Activated gamma-delta T cell treated with anti-CD3 and anti-CD28 coated beads, Interleukin-2, amount 50 U/mL, for 16 hours (primary cell): ENCODE results near the gene MT1M.
A peak's percentile ranks its signal among the peaks of the same experiment; 100 is the strongest.
"Not testable (repeated sequence)": the region's sequence is repeated elsewhere in the genome, so short reads cannot be mapped to it uniquely, and the experiment has no call there.

ENCODE experiments used
- DNase-seq: peaks from one replicate; pipeline ENCODE4 v3.0.0-alpha.2; 2020; ENCODE audit warnings: low read depth

MT1M gene

GRCh38 chr16:56649271-56649670 lies 16.8 kb downstream of the MT1M start:
- no peak for DNase-seq

- DNase-seq, result no peak
Observed at GRCh38 chr16:56649820-56650219, 17.4 kb downstream of the MT1M start.

- DNase-seq, result no peak
Observed at GRCh38 chr16:56651586-56651985, 19.1 kb downstream of the MT1M start, which contains the start of gene MT1B. MT1B (plus strand) TSS chr16:56651886; CDS start chr16:56651954, 68 bp downstream.

GRCh38 chr16:56652600-56652999 lies 20.1 kb downstream of the MT1M start:
- no peak for DNase-seq

- no peak for DNase-seq
Observed at GRCh38 chr16:56653218-56653617, 20.8 kb downstream of the MT1M start.

GRCh38 chr16:56657555-56658326 lies 25.3 kb downstream of the MT1M start, which contains the start of gene MT1F:
MT1F (plus strand) TSS chr16:56657959; CDS start chr16:56658059, 100 bp downstream.
- peak; percentile 43 for DNase-seq

- no peak for DNase-seq
Observed at GRCh38 chr16:56658327-56658875, 25.9 kb downstream of the MT1M start.

GRCh38 chr16:56662357-56663354 lies 30.2 kb downstream of the MT1M start:
- DNase-seq, result no peak

- DNase-seq, result no peak
Observed at GRCh38 chr16:56664506-56664905, 32.0 kb downstream of the MT1M start.

GRCh38 chr16:56665286-56666261 lies 33.1 kb downstream of the MT1M start:
- DNase-seq, result not testable (repeated sequence)

- no peak for DNase-seq
Observed at GRCh38 chr16:56667581-56668571, 35.4 kb downstream of the MT1M start, which contains the start of gene MT1G. MT1G (minus strand) TSS chr16:56668065; CDS start chr16:56667993, 72 bp downstream.

GRCh38 chr16:56669005-56669839 lies 36.8 kb downstream of the MT1M start, which contains the start of gene MT1H:
MT1H (plus strand) TSS chr16:56669814; CDS start chr16:56669885, 71 bp downstream.
- no peak for DNase-seq

GRCh38 chr16:56669840-56670619 lies 37.6 kb downstream of the MT1M start:
- no peak for DNase-seq

GRCh38 chr16:56670620-56670934 lies 38.1 kb downstream of the MT1M start:
- no peak for DNase-seq

GRCh38 chr16:56671691-56672090 lies 39.2 kb downstream of the MT1M start:
- DNase-seq, result not testable (repeated sequence)

- DNase-seq, result not testable (repeated sequence)
Observed at GRCh38 chr16:56672171-56672570, 39.7 kb downstream of the MT1M start.

GRCh38 chr16:56672761-56673536 lies 40.5 kb downstream of the MT1M start:
- no peak for DNase-seq
